NK-92 (cell line): ENCODE measurements around the gene POLD1.
"Not testable (repeated sequence)": the region's sequence is repeated elsewhere in the genome, so short reads cannot be mapped to it uniquely, and the experiment has no call there.

Source experiments
- DNase-seq: peaks from one replicate; lab custom pipeline; 2025; ENCODE audit not compliant: unreplicated experiment; lab: John Stamatoyannopoulos, UW

Gene POLD1

GRCh38 chr19:50433201-50434180 lies 49.3 kb downstream of the POLD1 start:
- DNase-seq, result no peak

- no peak for DNase-seq
Observed at GRCh38 chr19:50434525-50434924, 50.4 kb downstream of the POLD1 start.

GRCh38 chr19:50435221-50435620 lies 51.1 kb downstream of the POLD1 start:
- no peak for DNase-seq

DNA sequence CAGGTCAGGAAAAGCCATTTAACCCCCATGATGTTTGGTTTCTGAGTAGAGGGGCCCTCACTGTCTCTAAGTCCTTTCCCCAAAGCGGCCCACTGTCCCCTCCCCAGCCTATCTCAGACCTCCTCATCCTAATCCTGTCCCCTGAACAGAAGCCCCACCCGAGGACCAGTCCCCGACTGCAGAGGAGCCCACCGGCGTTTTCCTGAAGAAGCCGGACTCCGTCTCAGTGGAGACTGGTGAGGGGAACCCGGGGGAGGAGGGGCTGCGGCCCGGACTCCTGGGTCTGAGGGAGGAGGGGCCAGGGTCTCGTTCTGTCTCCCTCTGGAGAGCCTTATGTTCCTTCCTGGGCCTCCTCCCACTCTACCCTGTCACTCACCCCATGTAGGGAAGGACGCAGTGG lies 51.5 kb downstream of the POLD1 start:
- DNase-seq, result no peak

DNA sequence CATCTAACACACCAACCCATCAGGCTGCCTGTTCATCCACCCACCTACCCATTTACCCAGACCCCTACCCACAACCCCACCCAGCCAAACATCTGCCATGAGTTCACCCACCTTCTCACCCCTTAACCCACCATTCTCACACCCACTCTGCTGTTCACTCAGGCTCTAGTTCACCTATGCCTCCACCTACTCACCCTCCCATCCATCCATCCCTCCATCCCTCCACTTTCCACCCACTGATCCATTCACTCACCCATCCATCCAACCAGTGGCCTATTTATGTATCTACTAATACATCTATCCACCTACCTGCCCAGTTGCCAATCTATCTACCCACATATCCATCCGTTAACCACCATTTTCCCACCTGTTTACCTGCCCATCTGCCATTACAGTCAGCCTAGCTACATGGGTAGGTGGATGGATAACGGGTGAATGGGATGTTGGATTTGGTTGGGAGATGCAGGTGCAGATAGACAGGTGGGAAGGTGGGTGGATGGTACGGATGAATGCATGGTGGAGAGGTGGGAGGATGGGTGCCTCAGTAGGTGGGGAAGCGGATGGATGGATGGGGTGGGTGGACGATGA lies 53.8 kb downstream of the POLD1 start:
- no peak for DNase-seq

DNA sequence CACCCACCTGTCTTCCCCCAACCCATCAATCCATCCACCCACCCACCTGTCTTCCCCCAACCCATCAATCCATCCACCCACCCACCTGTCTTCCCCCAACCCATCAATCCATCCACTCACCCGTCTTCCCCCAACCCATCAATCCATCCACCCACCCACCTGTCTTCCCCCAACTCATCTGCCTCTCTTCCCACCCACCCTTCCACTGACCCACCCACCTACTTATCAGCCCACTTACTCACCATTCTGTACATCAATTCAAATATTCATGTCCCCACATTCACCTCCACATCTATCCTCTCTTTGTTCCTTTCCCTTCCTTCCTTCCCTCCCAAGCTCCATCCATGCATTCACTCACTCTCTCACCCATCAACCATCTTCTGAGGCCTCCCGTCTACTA lies 55.0 kb downstream of the POLD1 start:
- DNase-seq, result not testable (repeated sequence)

DNA sequence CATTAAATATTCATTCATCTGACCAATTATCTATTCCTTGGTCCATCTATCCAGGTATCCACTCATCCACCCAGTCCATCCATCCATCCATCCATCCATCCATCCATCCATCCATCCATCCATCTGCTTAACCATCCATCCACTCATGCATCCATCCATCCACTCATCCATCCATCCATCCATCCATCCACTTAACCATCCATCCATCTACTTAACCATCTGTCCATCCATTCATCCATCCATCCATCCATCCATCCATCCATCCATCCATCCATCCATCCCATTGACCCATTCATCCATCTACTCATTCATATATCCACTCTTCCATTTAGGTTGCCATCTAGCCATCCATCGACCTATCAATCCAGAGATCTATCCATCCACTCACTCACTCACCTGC lies 59.9 kb downstream of the POLD1 start:
- no peak for DNase-seq

DNA sequence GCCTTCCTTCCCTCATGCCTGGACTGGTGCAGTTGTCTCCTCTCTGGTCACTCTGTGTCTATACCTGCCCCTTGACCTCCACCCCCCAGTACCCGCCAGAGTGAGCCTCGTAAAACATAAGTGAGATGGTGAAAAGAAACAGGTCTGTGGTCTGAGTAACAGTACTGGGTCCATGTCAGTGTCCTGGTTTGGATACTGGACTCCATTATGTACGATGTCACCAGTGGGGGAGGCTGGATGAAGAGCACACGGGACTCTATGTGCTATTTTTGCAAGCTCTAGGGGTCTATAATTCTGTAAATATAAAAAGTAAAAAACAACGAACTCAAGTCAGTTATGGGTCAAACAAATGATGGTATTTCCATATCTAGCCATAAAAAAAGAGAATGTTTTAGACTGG lies 62.9 kb downstream of the POLD1 start:
- DNase-seq, result no peak

- DNase-seq, result no peak
Observed at GRCh38 chr19:50447750-50448149, 63.6 kb downstream of the POLD1 start.

- no peak for DNase-seq
Observed at GRCh38 chr19:50449236-50449899, 65.2 kb downstream of the POLD1 start.

- DNase-seq, result no peak
Observed at GRCh38 chr19:50450369-50451222, 66.4 kb downstream of the POLD1 start.

GRCh38 chr19:50451223-50451534 lies 67.0 kb downstream of the POLD1 start:
- DNase-seq, result no peak

DNA sequence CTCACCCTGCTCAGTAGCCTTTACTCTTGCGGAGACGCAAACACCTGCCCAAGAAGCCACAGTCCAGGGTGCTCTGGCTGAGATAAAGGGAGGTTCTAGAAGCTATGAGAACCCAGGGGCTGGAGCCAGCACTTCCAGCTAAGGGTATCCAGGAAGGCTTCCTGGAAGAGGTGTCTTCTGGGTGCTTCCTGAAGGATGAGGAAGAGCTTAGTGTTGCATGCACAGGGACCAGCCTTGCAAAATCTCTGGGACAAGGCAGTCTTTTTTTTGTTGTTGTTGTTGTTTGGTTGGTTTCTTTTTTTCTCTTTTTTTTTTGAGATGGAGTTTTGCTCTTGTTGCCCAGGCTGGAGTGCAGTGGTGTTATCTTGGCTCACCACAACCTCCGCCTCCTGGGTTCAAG lies 69.1 kb downstream of the POLD1 start:
- DNase-seq, result no peak

DNA sequence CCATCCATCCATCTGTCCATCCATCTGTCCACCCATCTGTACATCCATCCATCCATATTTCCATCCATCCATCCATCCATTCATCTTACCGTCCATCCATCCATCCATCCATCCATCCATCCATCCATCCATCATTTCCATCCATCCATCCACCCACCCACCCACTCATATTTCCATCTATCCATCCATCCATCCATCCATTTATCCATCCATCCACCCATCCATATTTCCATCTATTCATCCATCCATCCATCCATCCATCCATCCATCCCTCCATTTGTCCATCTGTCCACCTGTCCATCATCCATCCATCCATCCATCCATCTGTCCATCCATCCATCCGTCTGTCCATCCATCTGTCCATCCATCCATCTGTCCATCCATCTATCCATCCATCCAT lies 71.8 kb downstream of the POLD1 start:
- DNase-seq, result no peak

GRCh38 chr19:50457300-50457699 lies 73.2 kb downstream of the POLD1 start:
- DNase-seq, result no peak

GRCh38 chr19:50458396-50459066 lies 74.4 kb downstream of the POLD1 start:
- DNase-seq, result no peak

- DNase-seq, result no peak
Observed at GRCh38 chr19:50459067-50459456, 74.9 kb downstream of the POLD1 start.

DNA sequence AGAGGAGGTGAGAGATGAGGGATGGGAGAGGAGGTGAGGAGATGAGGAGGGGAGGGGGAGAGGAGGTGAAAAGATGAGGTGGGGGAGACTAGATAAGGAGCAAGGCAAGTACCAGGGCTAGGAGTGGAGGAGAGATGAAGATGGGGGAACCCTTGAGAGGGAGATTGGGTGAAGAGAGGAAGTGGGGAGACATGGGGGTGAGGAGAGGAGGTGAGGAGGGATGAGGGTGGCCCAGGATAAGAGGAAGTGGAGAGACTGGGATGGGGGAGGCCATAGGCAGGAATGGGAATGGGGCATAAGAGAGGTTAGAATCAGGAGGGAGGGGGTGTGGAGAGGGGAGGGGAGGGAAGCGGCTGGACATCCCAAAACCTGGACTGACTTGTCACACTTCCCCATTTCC lies 75.5 kb downstream of the POLD1 start:
- DNase-seq, result no peak

GRCh38 chr19:50460161-50460765 lies 76.1 kb downstream of the POLD1 start:
- no peak for DNase-seq
